HG02938 (cell line): ENCODE measurements around the gene ZC3H13.

Source experiments
- ATAC-seq: cut with Tn5 transposase; IDR thresholded peaks from one replicate; pipeline ENCODE4 v1.9.1; 2021; ENCODE audit warnings: mild to moderate bottlenecking, moderate library complexity; ENCODE audit not compliant: unreplicated experiment

The ZC3H13 gene

GRCh38 chr13:46071590-46072249 lies 19.2 kb upstream of the ZC3H13 start:
- ATAC-seq, result peak; percentile 87

GRCh38 chr13:46063292-46063691 lies 10.7 kb upstream of the ZC3H13 start:
- no peak for ATAC-seq

DNA sequence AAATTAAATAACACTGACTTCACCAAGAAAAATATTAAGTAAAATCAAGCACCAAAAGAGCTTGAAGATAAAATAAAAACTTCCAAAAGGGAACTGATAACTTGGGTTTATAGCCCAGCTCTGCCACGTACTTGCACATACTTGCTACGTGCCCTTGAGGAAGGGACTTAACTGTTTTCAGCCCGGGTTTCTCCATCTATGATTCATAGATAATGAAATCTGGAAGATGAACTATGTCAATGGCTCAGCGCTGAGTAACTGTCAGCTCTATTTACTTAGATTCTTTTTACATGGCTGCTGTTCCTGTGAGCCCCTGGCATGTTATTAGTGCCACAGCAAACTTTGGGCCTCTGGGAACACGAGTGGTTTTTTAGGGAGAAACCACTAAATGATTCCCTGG lies 9.6 kb upstream of the ZC3H13 start:
- no peak for ATAC-seq

- ATAC-seq, result no peak
Measured at GRCh38 chr13:46059405-46059804, 6.9 kb upstream of the ZC3H13 start.

DNA sequence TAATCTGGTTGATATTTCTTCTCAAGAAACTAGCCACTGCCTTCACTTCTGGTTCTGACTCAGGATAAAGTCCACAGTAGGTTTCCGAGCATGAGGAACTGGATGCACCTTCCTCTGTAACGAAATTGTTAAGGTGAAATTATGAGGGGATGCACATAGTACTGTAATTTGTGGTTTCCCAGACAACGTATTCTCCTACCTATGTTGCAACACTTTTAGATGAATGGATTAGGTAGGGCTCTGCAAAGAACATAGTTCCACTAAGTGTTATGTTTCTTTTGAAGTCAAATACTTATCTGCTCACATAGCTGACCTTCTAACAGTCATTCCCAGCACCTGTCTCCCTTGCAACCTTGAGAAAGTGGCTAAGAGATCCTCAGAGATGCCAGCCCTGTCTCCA lies 5.7 kb upstream of the ZC3H13 start:
- no peak for ATAC-seq

DNA sequence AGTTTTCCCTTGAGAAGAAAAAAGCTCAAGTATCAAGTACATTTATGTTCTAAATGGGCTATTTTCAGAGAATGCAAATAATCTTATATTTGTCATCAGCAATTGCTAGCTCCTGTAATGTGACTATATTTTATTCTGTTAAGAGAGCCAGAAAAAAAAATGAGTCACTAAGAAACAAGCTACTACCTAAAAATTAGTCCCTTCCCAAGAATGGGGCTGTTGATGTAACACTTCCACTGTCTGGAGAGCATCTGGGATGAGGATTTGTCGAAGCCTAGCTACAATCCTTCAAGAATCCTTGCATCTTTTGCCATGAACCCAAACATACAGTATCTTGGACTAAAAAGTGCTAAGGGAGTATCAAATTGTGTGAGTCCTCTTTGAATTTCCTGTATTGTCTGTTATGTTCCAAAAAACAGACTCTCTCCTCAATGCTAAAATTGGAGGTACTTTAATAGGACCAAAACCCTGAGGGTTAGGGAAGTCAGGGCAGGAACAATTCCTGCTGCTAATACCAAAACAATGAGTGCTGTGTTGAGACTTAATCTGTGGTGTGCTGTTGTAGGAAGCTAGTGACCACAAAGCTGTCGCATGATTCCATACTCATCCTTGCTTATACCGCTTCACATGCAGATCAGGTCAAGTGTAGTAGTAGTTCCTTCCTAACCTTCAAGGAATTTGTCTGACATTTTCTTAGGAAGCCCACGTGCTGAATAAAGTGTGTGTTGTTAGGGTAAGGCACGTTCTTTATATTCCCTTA lies 4.9 kb upstream of the ZC3H13 start:
- ATAC-seq, result no peak

DNA sequence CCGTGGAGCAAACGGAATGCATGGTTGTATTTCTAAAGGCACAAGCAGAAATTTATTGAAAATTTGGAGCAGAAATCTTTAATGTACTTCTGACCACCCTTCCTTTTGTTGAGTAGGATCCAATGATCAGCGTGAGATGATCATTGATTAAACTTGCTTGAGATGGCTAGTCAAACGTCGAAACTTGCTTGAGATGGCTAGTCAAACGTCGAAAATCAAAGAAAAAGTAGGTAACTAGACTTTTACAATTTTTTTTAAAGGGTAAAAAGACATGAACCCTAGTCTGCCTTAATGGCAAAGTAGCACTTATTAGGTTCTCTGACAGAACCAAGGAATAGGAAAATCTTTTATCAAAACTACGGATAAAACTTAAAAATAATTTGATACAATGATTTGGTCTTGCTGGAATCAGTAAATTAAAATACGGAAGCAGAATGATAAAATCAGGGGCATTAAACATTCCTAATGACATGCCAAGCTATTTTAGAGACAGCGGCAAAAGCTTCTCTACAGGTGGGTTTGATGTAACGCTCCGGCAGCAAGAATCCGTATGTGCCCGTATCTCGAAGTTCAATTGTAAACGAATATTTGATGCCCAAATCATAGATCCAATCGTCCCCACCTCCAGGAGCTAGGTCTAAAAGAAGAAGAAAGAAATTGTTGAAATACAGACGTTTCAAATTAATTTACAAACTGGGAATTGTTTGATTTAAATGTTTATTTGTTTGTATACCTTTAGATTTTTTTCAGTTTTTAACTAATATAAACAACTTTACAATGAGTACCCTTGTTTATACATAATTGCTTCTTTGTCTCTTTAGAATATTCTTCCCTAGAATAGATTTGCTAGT lies 841 bp upstream of the ZC3H13 start:
- no peak for ATAC-seq

DNA sequence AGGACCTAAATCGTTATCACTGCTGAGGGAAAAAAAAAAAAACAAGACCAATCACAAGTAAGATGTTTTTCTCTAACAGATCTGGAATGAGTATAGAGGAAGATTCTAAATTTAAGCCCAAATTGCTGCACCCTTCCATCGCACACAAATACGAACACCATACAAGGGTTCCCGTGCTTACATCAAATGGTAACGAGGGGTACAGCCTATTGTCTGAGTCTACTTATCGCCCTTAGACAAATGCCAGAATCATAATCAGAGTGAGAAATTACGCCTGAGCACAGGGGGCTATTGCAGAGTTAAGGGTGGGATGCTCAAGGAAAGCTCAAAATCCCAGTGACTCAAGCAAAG lies 603 bp downstream of the ZC3H13 start:
- ATAC-seq, result no peak

DNA sequence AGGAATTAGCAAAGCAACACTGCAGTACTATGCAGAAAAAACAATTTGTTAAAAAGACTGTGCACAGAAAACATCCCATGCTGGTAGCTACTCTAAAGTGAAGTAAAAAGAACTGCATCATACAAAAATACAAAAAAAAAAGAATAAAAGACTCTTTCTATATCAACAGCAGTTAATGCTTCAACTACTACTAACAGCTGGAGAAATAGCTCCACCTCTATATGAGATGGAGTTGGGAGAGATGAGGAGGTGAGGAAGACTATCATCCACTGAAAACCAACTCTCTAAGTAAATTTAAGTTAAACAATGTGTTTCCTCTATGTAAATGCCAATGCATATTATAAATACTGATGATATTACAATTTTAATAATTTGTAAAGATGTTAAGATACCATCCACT lies 1.8 kb downstream of the ZC3H13 start:
- ATAC-seq, result no peak

DNA sequence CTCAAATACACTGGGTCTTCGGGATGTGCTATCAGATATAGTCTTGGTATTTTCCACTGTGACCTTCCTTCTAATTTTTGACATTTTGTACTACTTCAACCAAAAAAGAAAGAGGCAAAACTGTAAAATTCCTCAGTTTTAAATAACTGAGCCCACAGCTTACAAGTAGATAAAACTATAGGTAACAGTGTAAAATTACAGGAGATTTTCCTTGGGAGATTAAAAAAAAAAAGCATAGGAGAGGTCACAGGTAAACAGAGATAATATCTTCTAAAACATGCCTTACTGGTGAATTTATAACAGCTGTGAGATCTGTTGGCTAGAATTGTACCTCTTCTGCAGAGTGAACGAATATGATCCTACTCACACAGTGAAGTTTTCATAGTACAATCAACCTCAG lies 7.1 kb downstream of the ZC3H13 start:
- ATAC-seq, result no peak

- ATAC-seq, result no peak
Measured at GRCh38 chr13:46043647-46044046, 8.9 kb downstream of the ZC3H13 start.

DNA sequence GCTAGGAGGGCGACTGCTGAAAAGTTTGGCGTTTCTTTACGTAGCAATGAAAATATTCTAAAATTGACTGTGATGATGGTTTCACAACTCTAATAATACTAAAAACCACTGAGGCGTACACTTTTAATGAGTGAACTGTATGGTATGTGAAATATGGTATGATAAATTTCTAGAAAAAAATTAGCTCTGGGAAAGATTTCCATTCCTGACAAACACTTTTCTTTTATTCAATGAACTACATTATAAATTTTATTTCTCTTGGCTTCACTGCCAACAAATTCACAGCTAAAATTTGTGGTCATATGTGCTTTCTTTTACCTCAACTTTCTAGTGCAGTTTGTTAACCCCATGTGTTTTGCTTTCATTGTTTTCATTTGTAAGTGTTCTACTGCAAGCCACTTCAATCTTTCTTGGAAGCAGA lies 11.1 kb downstream of the ZC3H13 start:
- no peak for ATAC-seq

DNA sequence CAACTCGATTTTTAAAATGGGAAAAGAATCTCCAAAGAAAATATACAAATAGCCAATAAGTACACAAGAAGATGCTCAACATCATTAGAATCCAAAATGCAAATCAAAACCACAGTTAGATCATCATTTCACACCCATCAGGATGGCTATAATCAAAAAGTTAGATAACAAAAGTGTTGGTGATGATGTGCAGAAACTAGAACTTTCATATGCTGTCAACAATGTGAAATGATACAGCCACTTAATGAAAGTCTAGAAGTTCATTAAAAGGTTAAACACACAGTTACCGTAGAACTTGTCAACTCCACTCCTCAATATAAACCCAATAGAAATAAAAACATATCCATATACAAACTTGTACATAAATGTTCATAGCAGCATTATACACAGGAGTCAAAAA lies 11.8 kb downstream of the ZC3H13 start:
- ATAC-seq, result no peak

GRCh38 chr13:46039411-46040182 lies 12.9 kb downstream of the ZC3H13 start:
- ATAC-seq, result no peak

- ATAC-seq, result no peak
Measured at GRCh38 chr13:46038296-46038695, 14.2 kb downstream of the ZC3H13 start.

GRCh38 chr13:46035066-46035465 lies 17.5 kb downstream of the ZC3H13 start:
- no peak for ATAC-seq

DNA sequence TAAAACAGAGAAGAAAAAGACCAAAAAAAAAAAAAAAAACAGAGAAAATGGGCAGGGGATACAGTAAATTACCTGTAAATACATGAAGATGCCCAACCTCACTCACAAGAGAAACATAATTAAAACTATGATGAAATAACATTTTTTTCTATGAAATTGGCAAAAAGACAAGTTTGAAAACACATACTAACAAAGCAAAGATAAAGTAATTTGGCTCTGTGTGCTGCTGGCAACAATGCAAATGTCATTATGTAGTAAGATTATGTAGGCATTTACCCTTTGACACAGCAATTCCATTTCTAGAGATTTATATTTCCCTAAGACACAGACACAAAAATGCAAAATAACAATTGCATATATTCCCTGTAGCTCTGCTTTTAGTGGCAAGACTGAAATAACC lies 20.2 kb downstream of the ZC3H13 start:
- no peak for ATAC-seq

GRCh38 chr13:46031581-46032263 lies 20.8 kb downstream of the ZC3H13 start:
- no peak for ATAC-seq

DNA sequence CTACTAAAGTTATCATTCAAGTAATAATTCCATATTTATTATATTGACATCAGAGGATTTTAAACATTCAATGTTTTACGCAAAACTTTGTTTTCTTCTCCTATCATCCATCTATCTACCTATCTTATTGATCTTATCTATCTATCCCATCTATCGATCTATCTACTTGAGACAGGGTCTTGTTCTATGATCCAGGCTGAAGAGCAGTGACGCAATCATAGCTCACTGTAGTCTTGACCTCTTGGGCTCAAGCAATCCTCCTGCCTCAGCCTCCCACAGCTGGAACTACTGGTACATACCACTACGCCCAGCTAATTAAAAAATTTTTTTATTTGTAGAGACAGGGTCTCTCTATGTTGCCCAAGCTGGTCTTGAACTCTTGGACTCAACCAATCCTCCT lies 27.4 kb downstream of the ZC3H13 start:
- ATAC-seq, result no peak

DNA sequence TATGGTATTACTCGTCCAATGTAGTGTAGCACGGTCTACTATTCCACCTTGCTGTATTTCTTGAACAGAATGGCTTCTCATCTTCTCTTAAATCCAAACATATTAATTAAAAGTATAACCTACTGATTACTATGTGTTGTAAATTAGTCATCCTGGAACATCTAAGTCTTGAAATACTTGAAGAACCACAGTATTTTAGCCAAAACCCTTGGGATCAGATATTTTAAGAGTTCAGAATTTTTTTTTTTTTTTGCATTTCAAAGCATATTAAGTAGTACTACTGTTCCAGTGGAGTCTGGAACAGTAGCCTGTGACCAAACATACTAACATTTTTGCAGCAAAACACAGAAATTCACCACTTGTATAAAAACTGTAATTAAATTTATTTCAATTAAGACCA lies 30.1 kb downstream of the ZC3H13 start:
- no peak for ATAC-seq

GRCh38 chr13:46016216-46016615 lies 36.3 kb downstream of the ZC3H13 start:
- ATAC-seq, result no peak
